HG02870 (cell line): ENCODE data around the gene TOX2.
"Not testable (repeated sequence)": the region's sequence is repeated elsewhere in the genome, so short reads cannot be mapped to it uniquely, and the experiment has no call there.

Experiments
- ATAC-seq: cut with Tn5 transposase; IDR thresholded peaks from one replicate; pipeline ENCODE4 v1.9.1; 2021; ENCODE audit warnings: mild to moderate bottlenecking, moderate library complexity; ENCODE audit not compliant: unreplicated experiment

Gene TOX2

DNA sequence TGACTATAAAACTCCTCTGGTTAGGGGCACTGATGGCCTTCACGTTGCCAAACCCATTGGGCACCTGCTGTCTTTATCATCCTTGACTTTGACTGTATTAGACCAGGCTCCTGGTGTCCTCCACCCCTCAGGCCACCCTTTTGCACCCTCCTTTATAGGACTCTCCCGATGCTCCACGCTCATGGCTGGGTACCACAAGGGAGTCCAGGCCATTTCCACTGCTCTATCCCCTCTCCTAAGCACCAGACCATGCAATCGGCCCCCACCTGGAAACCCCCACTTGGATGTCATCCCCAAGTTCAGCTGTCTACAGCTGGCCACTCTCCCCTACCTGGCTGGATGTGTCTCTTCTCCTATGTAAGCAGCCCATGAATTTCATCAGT is 115.2 kb downstream of the TOX2 start:
- ATAC-seq, result no peak

- ATAC-seq, result no peak
Observed at GRCh38 chr20:44030394-44030793, 115.7 kb downstream of the TOX2 start.

GRCh38 chr20:44031001-44031574 is 116.4 kb downstream of the TOX2 start:
- no peak for ATAC-seq

- ATAC-seq, result no peak
Observed at GRCh38 chr20:44031781-44032582, 117.3 kb downstream of the TOX2 start.

- ATAC-seq, result no peak
Observed at GRCh38 chr20:44032583-44033331, 118.1 kb downstream of the TOX2 start.

DNA sequence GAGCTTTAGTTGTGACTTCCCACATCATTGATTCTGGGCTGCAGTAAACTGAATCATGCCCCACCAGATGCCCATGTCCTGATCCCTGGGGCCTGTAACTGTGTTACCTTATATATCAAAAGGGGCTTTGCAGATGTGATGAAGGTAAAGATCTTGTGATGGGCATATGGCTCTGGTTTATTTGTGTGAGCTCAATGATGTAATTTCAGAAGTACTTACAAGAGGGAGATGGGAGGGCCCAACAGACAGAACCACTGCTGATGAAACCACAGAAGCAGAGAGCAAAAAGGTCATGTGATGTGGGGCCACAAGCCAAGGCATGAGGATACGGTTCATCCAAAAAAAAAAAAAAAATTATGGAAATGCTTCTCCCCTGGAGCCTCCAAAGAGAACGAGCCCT is 118.7 kb downstream of the TOX2 start:
- no peak for ATAC-seq

- no peak for ATAC-seq
Observed at GRCh38 chr20:44033873-44034272, 119.2 kb downstream of the TOX2 start.

- no peak for ATAC-seq
Observed at GRCh38 chr20:44034451-44034850, 119.8 kb downstream of the TOX2 start.

GRCh38 chr20:44034965-44035635 is 120.4 kb downstream of the TOX2 start:
- no peak for ATAC-seq

DNA sequence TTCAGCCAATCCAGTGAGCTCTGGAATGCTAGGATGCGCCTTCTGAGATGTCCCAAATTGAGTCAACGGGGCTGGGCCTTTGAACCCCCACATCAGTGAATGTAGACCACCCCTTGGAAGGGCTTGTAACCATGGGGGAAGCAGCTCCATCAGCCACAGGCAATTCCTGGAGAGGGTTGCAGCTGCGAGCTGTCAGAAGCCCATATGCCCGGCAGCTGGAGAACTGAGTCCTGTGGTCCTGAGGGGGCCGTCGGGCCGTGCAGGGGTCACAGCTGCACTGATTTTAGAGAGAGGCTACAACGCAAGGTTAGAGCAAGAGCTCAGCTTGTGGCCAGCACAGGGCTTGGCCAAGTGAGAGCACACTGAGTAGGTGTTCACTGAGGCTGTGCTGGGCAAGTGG is 121.3 kb downstream of the TOX2 start:
- ATAC-seq, result no peak

DNA sequence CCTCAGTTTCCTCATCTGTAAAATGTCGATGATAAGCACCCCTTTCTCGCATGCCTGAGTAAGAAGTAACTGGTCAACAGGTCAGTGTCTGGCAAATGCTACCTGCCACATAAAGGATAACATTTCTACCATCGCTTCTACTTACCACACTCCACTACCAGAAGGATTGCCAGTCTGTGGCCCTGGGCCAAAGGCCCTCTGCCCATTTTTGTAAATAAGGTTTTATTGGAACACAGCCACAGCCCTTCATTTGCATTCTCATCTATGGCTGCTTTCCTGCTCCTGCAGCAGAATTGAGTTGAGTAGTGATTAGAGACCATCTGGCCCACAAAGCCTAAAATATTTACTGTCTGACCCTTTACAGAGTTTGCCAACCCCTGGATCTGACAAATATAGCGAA is 121.8 kb downstream of the TOX2 start:
- no peak for ATAC-seq

DNA sequence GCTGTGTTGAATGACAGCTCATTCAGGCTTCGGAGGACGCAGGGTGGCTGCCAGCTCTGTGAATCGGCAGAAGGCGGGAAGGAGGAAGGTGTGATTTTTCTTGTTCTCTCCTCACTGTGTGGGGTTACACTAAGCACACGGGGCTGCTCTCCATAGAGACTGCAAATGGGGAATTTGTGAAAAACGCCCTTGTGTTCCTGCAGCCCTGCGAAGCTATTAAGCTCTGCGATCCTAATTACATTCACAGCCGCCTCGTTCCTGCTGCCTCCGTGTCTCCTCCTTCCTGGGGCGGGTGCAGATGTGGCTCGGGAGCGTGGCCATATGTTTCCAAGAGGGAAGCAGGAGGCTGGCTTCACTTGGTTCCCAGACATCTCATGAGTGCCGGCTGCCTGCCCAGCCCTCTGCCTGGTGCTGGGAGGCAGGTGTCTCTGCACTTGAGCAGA is 124.0 kb downstream of the TOX2 start:
- no peak for ATAC-seq

GRCh38 chr20:44039147-44039546 is 124.5 kb downstream of the TOX2 start:
- ATAC-seq, result no peak

- no peak for ATAC-seq
Observed at GRCh38 chr20:44039741-44040140, 125.1 kb downstream of the TOX2 start.

DNA sequence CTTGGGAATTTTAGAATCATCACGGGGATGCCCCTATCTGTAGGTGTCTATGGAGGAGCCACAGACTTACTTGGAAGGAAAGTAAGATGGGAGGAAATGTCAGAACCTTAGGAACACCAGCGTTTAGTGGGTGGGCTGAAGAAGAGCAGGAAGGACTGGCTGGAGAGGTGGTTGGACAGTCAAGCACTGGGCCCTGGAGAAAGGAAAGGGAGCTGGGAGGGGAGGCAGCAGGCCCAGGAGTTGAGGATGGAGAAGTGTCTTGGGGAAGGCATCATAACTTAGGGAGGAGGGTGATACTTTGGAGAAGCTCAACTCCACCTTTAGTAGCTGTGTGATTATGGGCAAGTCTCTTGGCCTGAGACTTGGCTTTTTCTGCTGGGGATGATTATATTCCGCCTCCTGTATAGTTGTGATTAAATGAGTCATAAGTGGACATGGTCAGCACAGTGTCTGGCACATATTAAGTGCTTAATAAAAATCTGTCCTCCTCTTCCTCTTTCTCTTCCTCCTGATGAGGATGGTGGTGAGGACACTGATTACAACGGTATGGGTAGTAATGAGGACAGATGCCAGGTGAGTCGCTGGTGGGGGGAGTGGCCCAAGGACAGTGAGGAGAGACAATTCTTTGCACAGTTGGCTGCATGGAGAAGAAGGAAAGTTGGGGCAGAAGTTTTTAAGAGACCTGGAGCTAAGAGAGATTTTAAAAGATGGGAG is 125.7 kb downstream of the TOX2 start:
- ATAC-seq, result no peak

GRCh38 chr20:44041001-44041400 is 126.3 kb downstream of the TOX2 start:
- no peak for ATAC-seq

DNA sequence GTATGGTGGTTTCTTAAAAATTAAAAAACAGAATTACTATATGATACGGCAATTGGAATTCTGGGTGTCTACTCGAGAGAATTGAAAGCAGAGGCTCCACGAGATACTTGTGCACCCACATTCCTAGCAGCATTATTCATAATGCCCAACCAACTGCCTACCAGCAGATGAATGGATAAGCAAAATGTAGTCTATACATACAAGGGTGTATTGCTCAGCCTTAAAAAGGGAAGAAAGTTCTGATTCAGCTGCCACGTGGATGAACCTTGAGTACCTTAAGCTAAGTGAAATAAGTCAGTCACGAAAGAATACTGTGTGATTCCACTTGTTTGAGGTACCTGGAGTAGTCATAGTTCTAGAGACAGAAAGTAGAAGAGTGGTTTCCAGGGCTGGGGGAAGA is 130.1 kb downstream of the TOX2 start:
- ATAC-seq, result not testable (repeated sequence)

DNA sequence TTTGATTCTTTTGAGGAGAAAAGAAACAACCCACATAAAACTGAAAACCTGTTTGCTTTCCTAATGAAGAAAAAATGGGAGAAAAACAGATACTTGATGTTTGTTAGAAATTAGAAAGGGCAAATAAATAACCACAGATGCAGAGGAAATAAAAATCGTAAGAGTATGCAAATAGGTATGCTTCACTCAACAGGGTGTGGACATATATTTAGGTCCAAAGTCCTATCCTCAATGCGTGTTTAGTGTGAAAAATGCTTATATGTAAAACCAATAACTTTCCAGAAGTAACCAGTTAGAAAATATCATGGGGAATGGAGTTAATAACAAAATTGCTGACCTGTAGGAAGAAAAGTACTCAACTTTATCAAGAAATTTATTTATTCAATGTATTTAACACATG is 135.7 kb downstream of the TOX2 start:
- ATAC-seq, result no peak

DNA sequence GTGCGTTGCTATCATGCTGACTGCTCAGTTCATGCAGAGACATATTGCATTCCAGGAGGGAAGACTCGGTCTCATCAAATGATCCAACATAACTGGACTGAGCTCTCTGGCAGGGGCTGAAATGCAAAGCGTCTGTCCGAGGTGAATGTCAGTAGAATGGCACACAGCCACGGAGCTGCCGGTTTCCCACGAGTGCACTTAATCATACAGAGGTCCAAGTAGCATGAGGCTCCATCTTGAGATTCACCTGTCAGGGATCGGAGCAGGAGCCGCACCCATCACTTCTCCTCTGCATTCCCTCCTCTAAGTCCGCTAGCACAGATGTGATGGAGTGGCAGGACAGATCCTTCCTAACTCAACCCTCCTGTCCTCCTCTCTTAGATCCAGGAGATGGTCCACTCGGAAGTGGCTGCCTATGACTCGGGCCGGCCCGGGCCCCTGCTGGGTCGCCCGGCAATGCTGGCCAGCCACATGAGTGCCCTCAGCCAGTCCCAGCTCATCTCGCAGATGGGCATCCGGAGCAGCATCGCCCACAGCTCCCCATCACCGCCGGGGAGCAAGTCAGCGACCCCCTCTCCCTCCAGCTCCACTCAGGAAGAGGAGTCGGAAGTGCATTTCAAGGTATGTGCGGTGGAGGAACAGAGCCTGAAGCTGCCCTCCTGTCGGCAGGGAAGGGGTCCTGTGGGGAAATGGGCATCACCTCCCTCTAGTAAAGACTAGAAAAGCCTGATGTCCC is 136.4 kb downstream of the TOX2 start:
- ATAC-seq, result no peak

DNA sequence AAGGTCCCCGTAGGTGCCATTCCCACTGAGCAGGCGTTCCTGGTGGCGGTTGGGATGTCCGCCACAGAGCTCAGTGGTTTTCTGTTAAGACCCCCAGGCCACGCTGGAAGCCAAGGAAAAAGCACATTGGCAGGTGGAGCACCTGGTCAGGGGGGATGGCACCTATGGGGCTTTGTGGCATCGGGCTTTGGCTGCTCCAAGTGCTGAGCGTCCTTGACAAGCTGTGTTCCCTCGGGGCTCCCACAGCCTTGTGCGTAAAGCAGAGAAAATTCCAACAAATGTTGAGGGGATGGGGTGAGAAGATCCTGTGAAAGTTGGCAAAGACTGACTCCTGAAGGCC is 137.0 kb downstream of the TOX2 start:
- no peak for ATAC-seq
